Measurements from ENCODE around the gene ANKRD7. TPM values are rescaled to one million over a fixed set of nuclear protein-coding genes. Genes with fewer than 3 reads are reported as not detected.

Gene ANKRD7
- total RNA-seq, 1 experiment from 2014 or later = not detected

DNA sequence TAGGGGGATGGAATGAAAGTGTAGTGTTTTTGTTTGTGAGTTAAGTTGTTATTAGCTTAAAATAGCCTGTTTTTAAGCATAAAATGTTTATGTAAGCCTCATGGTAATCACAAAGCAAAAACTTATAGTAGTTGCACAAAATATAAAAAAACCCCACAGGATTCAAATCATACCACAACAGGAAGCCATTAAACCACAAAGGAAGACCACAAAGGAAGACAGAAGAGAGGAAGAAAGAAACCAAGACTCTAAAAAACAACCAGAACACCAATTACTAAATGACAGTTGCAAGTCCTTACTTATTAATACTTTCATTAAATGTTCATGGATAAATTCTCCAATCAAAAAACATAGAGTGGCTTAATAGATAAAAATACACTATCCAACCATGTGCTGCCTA lies 63.6 kb downstream of the ANKRD7 start:
- Histone ChIP-seq H3K4me2 (ENCODE audit: low read length) (no peak overlapping the region), H3K4me1 (ENCODE audit: insufficient read depth, low read length) (no peaks in the 10 kb centered on the region), H3K9ac (ENCODE audit: low read length) (no peak overlapping the region), H3K9me3 (ENCODE audit: low read length) (no peaks in the 10 kb centered on the region), H3K79me2 (ENCODE audit: low read length) (no peaks in the 10 kb centered on the region), H4K20me1 (ENCODE audit: low read length) (no peaks in the 10 kb centered on the region), H3F3A (ENCODE audit: low read length, unreplicated experiment) (no peaks in the 10 kb centered on the region), H3K27me3 (ENCODE audit: low read length) (no peaks in the 10 kb centered on the region), H3K36me3 (ENCODE audit: low read depth, low read length) (no peaks in the 10 kb centered on the region), H3K27ac (ENCODE audit: low read length) (no peak overlapping the region), H2AFZ (ENCODE audit: low read length) (no peak overlapping the region), H3K4me3 (ENCODE audit: low read length) (no peak overlapping the region), H3K9me2 (replicated peaks; ENCODE audit: low read length) (no peaks in the 10 kb centered on the region)
- intact Hi-C loops (cut with micrococcal nuclease) = no loop called here
- POLR2A ChIA-PET (ENCODE audit: unreplicated experiment) = no interaction called here
- DNase-seq (no peak), ATAC-seq (no peak)
- CTCF ChIA-PET = no interaction called here
- TF ChIP-seq EZH2 (IDR thresholded peaks at IDR 0.05; ENCODE audit: low read length, unreplicated experiment) = no peak
- TF ChIP-seq CTCF (conservative IDR thresholded peaks at IDR 0.05; ENCODE audit: low read depth, low read length) = no peak
- no peak for TF ChIP-seq EZH2phosphoT487 (IDR thresholded peaks at IDR 0.05; ENCODE audit: borderline replicate concordance, low read length)
- BruUV-seq (replicated peaks) = no TSS peak

- POLR2A ChIA-PET (ENCODE audit: unreplicated experiment) = no interaction called here
- H2AFZ ChIP-seq (ENCODE audit: low read length) = no peak overlapping the region
Observed at GRCh38 chr7:118289476-118289875, 65.0 kb downstream of the ANKRD7 start.

More at GRCh38 chr7:118289476-118289875, 65.0 kb downstream of the ANKRD7 start:
- H3K4me3 ChIP-seq (ENCODE audit: low read length) = no peak overlapping the region
- H3K27ac ChIP-seq (ENCODE audit: low read length) = no peak overlapping the region
- no peaks in the 10 kb centered on the region for H4K20me1 ChIP-seq (ENCODE audit: low read length)
- no peak overlapping the region for H3K9ac ChIP-seq (ENCODE audit: low read length)
- H3K4me2 ChIP-seq (ENCODE audit: low read length) = no peak overlapping the region
- no peaks in the 10 kb centered on the region for H3K9me3 ChIP-seq (ENCODE audit: low read length)
- no peaks in the 10 kb centered on the region for H3K27me3 ChIP-seq (ENCODE audit: low read length)
- no TSS peak for BruUV-seq (replicated peaks)
- TF ChIP-seq CTCF (conservative IDR thresholded peaks at IDR 0.05; ENCODE audit: low read depth, low read length) (no peak), EZH2 (IDR thresholded peaks at IDR 0.05; ENCODE audit: low read length, unreplicated experiment) (no peak), EZH2phosphoT487 (IDR thresholded peaks at IDR 0.05; ENCODE audit: borderline replicate concordance, low read length) (no peak)
- ATAC-seq (no peak), DNase-seq (no peak)
- H3K9me2 ChIP-seq (replicated peaks; ENCODE audit: low read length) = no peaks in the 10 kb centered on the region
- H3F3A ChIP-seq (ENCODE audit: low read length, unreplicated experiment) = no peaks in the 10 kb centered on the region
- no peaks in the 10 kb centered on the region for H3K79me2 ChIP-seq (ENCODE audit: low read length)
- CTCF ChIA-PET = no interaction called here
- no peaks in the 10 kb centered on the region for H3K36me3 ChIP-seq (ENCODE audit: low read depth, low read length)
- intact Hi-C loops (cut with micrococcal nuclease) = no loop called here
- H3K4me1 ChIP-seq (ENCODE audit: insufficient read depth, low read length) = no peaks in the 10 kb centered on the region

Other genes with a start within 250 kb of the ANKRD7 start
- 41.2 and 55.1 TPM in 2 replicates for gene LSM8, start 40.5 kb upstream of the ANKRD7 start, total RNA-seq (2014; rRNA removed)